Liver (tissue), 9 donors: Measurements from ENCODE around the gene GMEB2. TPM values are rescaled to one million over a fixed set of nuclear protein-coding genes. Genes with fewer than 3 reads are reported as not detected.

Experiments used
- DNase-seq: peaks from one replicate; pipeline ENCODE4 v3.0.0-alpha.2; 2017; ENCODE audit warnings: low spot score
- H3K27ac ChIP-seq, 2 donors: one replicate each; pipeline ENCODE4 v1.7.0; 2013; ENCODE audit warnings: inconsistent platforms in 2 of 2, low read length in 2 of 2, control low read depth in 1 of 2, low read depth in 1 of 2, mild to moderate bottlenecking in 1 of 2
- H3K27me3 ChIP-seq, 4 donors: one replicate each; pipeline versions ENCODE4 v1.6.1 to v1.7.0; 2013; ENCODE audit warnings: low read length in 3 of 4, inconsistent platforms in 1 of 4, mild to moderate bottlenecking in 1 of 4, moderate library complexity in 1 of 4; ENCODE audit not compliant: control insufficient read depth in 4 of 4, insufficient read depth in 4 of 4
- H3K36me3 ChIP-seq, 4 donors: one replicate each; pipeline versions ENCODE4 v1.6.1 to v1.7.0; 2013; ENCODE audit warnings: low read length in 3 of 4, mild to moderate bottlenecking in 3 of 4, low read depth in 1 of 4, moderate library complexity in 1 of 4; ENCODE audit not compliant: control insufficient read depth in 4 of 4, insufficient read depth in 3 of 4
- H3K4me1 ChIP-seq, 4 donors: one replicate each; pipeline versions ENCODE4 v1.6.1 to v1.7.0; 2013; ENCODE audit warnings: low read length in 3 of 4, mild to moderate bottlenecking in 3 of 4, moderate library complexity in 1 of 4; ENCODE audit not compliant: control insufficient read depth in 4 of 4, insufficient read depth in 4 of 4
- H3K4me3 ChIP-seq, 3 donors: one replicate each; pipeline versions ENCODE4 v1.6.1 to v1.7.0; 2013; ENCODE audit warnings: low read length in 3 of 3, control low read depth in 1 of 3, low read depth in 1 of 3, mild to moderate bottlenecking in 1 of 3
- H3K9ac ChIP-seq, 2 donors: one replicate each; pipeline ENCODE4 v1.7.0; 2013; ENCODE audit warnings: low read length in 2 of 2, mild to moderate bottlenecking in 2 of 2, moderate library complexity in 2 of 2, control low read depth in 1 of 2, low read depth in 1 of 2
- H3K9me3 ChIP-seq, 4 donors: one replicate each; pipeline versions ENCODE4 v1.6.1 to v1.7.0; 2013; ENCODE audit warnings: low read length in 3 of 4; ENCODE audit not compliant: control insufficient read depth in 4 of 4
- EGR1 ChIP-seq, 2 donors: IDR thresholded peaks; 2 replicates each; pipeline ENCODE4 v1.6.1; 2016 to 2018; ENCODE audit warnings: antibody characterized with exemption in 2 of 2, low read depth in 2 of 2
- FOXA2 ChIP-seq: IDR thresholded peaks from 2 replicates; pipeline ENCODE4 v1.6.1; 2016; ENCODE audit warnings: antibody characterized with exemption
- GABPA ChIP-seq, 2 donors: IDR thresholded peaks in 1 of 2; conservative IDR thresholded peaks in 1 of 2; 2 replicates each; pipeline ENCODE4 v1.6.1; 2016; ENCODE audit warnings: antibody characterized with exemption in 2 of 2, mild to moderate bottlenecking in 1 of 2, moderate library complexity in 1 of 2
- HNF4A ChIP-seq, 2 donors: conservative IDR thresholded peaks; 2 replicates each; pipeline ENCODE4 v1.6.1; 2016; ENCODE audit warnings: antibody characterized with exemption in 2 of 2, mild to moderate bottlenecking in 2 of 2
- JUND ChIP-seq, 2 donors: IDR thresholded peaks; 2 replicates each; pipeline ENCODE4 v1.6.1; 2016; ENCODE audit warnings: antibody characterized with exemption in 2 of 2
- NR2F2 ChIP-seq: IDR thresholded peaks from 2 replicates; pipeline ENCODE4 v1.6.1; 2016; ENCODE audit warnings: antibody characterized with exemption
- RXRA ChIP-seq, 2 donors: IDR thresholded peaks; 2 replicates each; pipeline ENCODE4 v1.6.1; 2017 to 2018; ENCODE audit warnings: antibody characterized with exemption in 2 of 2, mild to moderate bottlenecking in 1 of 2
- SP1 ChIP-seq: IDR thresholded peaks from 2 replicates; pipeline ENCODE4 v1.6.1; 2018; ENCODE audit warnings: antibody characterized with exemption, mild to moderate bottlenecking
- TAF1 ChIP-seq: conservative IDR thresholded peaks from 2 replicates; pipeline ENCODE4 v1.6.1; 2016; ENCODE audit warnings: antibody characterized with exemption, mild to moderate bottlenecking
- YY1 ChIP-seq: IDR thresholded peaks from 2 replicates; pipeline ENCODE4 v1.6.1; 2016; ENCODE audit warnings: antibody characterized with exemption, mild to moderate bottlenecking
- WGBS: extraction: QIAGEN DNeasy Blood & Tissue Kit; methylation state at CpG from one replicate; pipeline ENCODE4 v1.1.7; 2013; 5-methylcytosine and 5-hydroxymethylcytosine counted together
- polyA plus RNA-seq, 2 donors: library from polyadenylated mRNA; stranded (reverse) in 1 of 2; unstranded in 1 of 2; fragments of 200-250 nt in 1 of 2; fragments of >200 nt in 1 of 2; fragmentation: Nextera tagmentation in 1 of 2; extraction: Ambion mirVana in 1 of 2; gene quantifications; one replicate each; pipeline versions ENCODE4 v1.2.1 to v1.2.3, GENCODE V29; 2013 to 2015
- total RNA-seq, 2 donors: library from RNA; depleted of rRNA; stranded (reverse); fragments of >200 nt; gene quantifications; one replicate each; pipeline ENCODE4 v1.2.3, GENCODE V29; 2014
- TF ChIP-seq, protein P1 (sequence below): IDR thresholded peaks from 2 replicates; pipeline ENCODE4 v1.6.1; 2016; ENCODE audit warnings: antibody characterized with exemption
- TF ChIP-seq, protein P2 (sequence below): fragments of 150-350 bp; IDR thresholded peaks from 2 replicates; pipeline ENCODE4 v1.5.1; 2017; ENCODE audit warnings: improper control_type of control experiment, low read depth, low read length; ENCODE audit not compliant: missing input control
- donor health status: healthy.
- donor health status: healthy.
- donor health status: healthy.
- donor health status: healthy.
- donor health status: healthy.

The GMEB2 gene
- total and polyA plus RNA-seq, 4 donors = 1.3 to 8.6 (median 5.3) TPM

- Histone ChIP-seq H3K27ac (no peak overlapping the region), H3K27me3 (no peaks in the 10 kb centered on the region), H3K4me3 (no peak overlapping the region), H3K4me1 (peaks cover 5 to 14% (median 11%) of the 10 kb centered on the region in 4 donors), H3K9me3 (no peaks in the 10 kb centered on the region), H3K36me3 (no peaks in the 10 kb centered on the region), H3K9ac (no peak overlapping the region)
- 93% methylated on average over 28 of the region's 28 CpGs for WGBS
- DNase-seq = no peak
- TF ChIP-seq FOXA2 (no peak), JUND (IDR thresholded peaks at IDR 0.05) (no peak), GABPA (IDR thresholded peaks at IDR 0.05 in 1 of 2, conservative IDR thresholded peaks at IDR 0.05 in 1 of 2) (no peak), TAF1 (no peak), NR2F2 (no peak), EGR1 (IDR thresholded peaks at IDR 0.05; ENCODE audit: low read depth in 2 of 2) (no peak), HNF4A (conservative IDR thresholded peaks at IDR 0.05) (no peak), SP1 (no peak), YY1 (no peak)
- TF ChIP-seq, protein P1, sequence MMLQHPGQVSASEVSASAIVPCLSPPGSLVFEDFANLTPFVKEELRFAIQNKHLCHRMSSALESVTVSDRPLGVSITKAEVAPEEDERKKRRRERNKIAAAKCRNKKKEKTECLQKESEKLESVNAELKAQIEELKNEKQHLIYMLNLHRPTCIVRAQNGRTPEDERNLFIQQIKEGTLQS = no peak
- TF ChIP-seq, protein P2, sequence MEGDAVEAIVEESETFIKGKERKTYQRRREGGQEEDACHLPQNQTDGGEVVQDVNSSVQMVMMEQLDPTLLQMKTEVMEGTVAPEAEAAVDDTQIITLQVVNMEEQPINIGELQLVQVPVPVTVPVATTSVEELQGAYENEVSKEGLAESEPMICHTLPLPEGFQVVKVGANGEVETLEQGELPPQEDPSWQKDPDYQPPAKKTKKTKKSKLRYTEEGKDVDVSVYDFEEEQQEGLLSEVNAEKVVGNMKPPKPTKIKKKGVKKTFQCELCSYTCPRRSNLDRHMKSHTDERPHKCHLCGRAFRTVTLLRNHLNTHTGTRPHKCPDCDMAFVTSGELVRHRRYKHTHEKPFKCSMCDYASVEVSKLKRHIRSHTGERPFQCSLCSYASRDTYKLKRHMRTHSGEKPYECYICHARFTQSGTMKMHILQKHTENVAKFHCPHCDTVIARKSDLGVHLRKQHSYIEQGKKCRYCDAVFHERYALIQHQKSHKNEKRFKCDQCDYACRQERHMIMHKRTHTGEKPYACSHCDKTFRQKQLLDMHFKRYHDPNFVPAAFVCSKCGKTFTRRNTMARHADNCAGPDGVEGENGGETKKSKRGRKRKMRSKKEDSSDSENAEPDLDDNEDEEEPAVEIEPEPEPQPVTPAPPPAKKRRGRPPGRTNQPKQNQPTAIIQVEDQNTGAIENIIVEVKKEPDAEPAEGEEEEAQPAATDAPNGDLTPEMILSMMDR = no peak
Measured at GRCh38 chr20:63541371-63541770, 85.5 kb downstream of the GMEB2 start.

DNA sequence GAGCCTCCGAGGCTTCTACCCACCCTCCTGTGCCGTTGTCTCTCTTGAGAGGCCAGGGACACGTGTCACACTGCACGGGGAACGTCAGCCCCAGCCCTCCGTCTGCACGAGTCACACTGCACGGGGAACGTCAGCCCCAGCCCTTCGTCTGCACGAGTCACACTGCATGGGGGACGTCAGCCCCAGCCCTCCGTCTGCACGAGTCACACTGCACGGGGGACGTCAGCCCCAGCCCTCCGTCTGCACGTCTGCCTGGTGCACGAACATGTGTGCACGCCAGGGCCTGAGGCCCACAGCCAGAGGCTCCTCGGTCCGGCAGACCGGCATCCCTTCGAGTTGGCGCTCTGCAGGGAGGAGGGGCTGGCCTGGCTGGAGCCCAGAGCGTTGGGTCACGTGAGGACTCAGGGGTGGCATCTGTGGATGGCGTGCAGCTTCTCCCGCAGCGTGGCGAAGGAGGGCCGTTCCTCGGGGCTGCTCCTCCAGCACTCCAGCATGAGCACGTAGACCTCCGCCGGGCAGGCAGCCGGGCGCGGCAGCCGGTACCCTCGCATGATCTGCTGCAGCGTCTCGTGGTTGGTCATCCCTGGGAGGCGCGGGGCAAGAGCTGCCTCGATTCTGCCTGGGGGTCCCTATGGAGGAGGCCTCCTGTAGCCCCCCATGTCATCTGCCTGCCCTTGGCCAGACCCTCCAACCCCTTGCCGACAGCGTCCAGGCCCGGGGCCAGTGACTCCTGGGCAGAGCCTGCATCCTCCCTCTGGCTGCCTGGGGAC lies 86.3 kb downstream of the GMEB2 start:
- no peak overlapping the region for H3K4me3 ChIP-seq
- no peak overlapping the region for H3K27ac ChIP-seq
- WGBS = 85% methylated on average over 49 of the region's 49 CpGs
- H3K9me3 ChIP-seq = no peaks in the 10 kb centered on the region
- H3K36me3 ChIP-seq = no peaks in the 10 kb centered on the region
- H3K27me3 ChIP-seq = no peaks in the 10 kb centered on the region
- TF ChIP-seq SP1 (no peak), NR2F2 (no peak), YY1 (no peak), HNF4A (conservative IDR thresholded peaks at IDR 0.05) (no peak), RXRA (IDR thresholded peaks at IDR 0.05) (no peak), FOXA2 (no peak), GABPA (IDR thresholded peaks at IDR 0.05 in 1 of 2, conservative IDR thresholded peaks at IDR 0.05 in 1 of 2) (no peak)
- TF ChIP-seq, protein P2 = no peak
- peaks cover 8 to 17% (median 12%) of the 10 kb centered on the region in 4 donors for H3K4me1 ChIP-seq
- H3K9ac ChIP-seq = no peak overlapping the region
- no peak for DNase-seq
